ENCODE measurements around the gene MPHOSPH6.

- no peak for TF ChIP-seq POLR2A (IDR thresholded peaks at IDR 0.05)
- TF ChIP-seq, protein P1, sequence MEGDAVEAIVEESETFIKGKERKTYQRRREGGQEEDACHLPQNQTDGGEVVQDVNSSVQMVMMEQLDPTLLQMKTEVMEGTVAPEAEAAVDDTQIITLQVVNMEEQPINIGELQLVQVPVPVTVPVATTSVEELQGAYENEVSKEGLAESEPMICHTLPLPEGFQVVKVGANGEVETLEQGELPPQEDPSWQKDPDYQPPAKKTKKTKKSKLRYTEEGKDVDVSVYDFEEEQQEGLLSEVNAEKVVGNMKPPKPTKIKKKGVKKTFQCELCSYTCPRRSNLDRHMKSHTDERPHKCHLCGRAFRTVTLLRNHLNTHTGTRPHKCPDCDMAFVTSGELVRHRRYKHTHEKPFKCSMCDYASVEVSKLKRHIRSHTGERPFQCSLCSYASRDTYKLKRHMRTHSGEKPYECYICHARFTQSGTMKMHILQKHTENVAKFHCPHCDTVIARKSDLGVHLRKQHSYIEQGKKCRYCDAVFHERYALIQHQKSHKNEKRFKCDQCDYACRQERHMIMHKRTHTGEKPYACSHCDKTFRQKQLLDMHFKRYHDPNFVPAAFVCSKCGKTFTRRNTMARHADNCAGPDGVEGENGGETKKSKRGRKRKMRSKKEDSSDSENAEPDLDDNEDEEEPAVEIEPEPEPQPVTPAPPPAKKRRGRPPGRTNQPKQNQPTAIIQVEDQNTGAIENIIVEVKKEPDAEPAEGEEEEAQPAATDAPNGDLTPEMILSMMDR (IDR thresholded peaks at IDR 0.05) = no peak
- no peak for TF ChIP-seq POLR2AphosphoS5 (IDR thresholded peaks at IDR 0.05)
- no peak for TF ChIP-seq EP300 (IDR thresholded peaks at IDR 0.05)
These were observed 26.0 kb upstream of the MPHOSPH6 start for GRCh38 chr16:82195917-82196494.
